Stomach smooth muscle (tissue), 2 donors: ENCODE measurements around the gene CD28.
"Not testable (repeated sequence)": the region's sequence is repeated elsewhere in the genome, so short reads cannot be mapped to it uniquely, and the experiment has no call there.

ENCODE experiments used
- H3K27ac ChIP-seq: one replicate; pipeline ENCODE4 v1.7.0; 2013; ENCODE audit warnings: mild to moderate bottlenecking, low read length, inconsistent platforms
- H3K27me3 ChIP-seq, 2 donors: one replicate each; pipeline ENCODE4 v1.7.0; 2013; ENCODE audit warnings: low read length in 2 of 2; ENCODE audit not compliant: insufficient read depth in 2 of 2, control insufficient read depth in 1 of 2
- H3K36me3 ChIP-seq, 2 donors: one replicate each; pipeline ENCODE4 v1.7.0; 2013; ENCODE audit warnings: low read length in 2 of 2; ENCODE audit not compliant: control insufficient read depth in 2 of 2, insufficient read depth in 2 of 2
- H3K4me1 ChIP-seq: one replicate; pipeline ENCODE4 v1.7.0; 2013; ENCODE audit warnings: low read length; ENCODE audit not compliant: control insufficient read depth, insufficient read depth
- H3K4me3 ChIP-seq, 2 donors: one replicate each; pipeline ENCODE4 v1.7.0; 2013; ENCODE audit warnings: low read length in 2 of 2
- H3K9ac ChIP-seq, 2 donors: one replicate each; pipeline ENCODE4 v1.7.0; 2013; ENCODE audit warnings: low read length in 2 of 2, mild to moderate bottlenecking in 1 of 2
- H3K9me3 ChIP-seq, 2 donors: one replicate each; pipeline ENCODE4 v1.7.0; 2013; ENCODE audit warnings: low read length in 2 of 2; ENCODE audit not compliant: control insufficient read depth in 2 of 2
- donor health status: healthy.
- donor health status: Pancreatic carcinoma.

Gene CD28

GRCh38 chr2:203785391-203786110 lies 79.1 kb downstream of the CD28 start:
- not testable (repeated sequence) for H3K27ac ChIP-seq, H3K9me3 ChIP-seq, H3K4me3 ChIP-seq, H3K9ac ChIP-seq, H3K27me3 ChIP-seq, H3K36me3 ChIP-seq
- peaks cover 14% of the 10 kb centered on the region for H3K4me1 ChIP-seq

GRCh38 chr2:203786549-203787351 lies 80.3 kb downstream of the CD28 start:
- no peaks in the 10 kb centered on the region for H3K9me3 ChIP-seq

GRCh38 chr2:203787979-203788378 lies 81.5 kb downstream of the CD28 start:
- Histone ChIP-seq H3K9ac (no peak overlapping the region), H3K27ac (no peak overlapping the region), H3K4me1 (peaks cover 8% of the 10 kb centered on the region), H3K27me3 (no peaks in the 10 kb centered on the region), H3K4me3 (no peak overlapping the region), H3K9me3 (no peaks in the 10 kb centered on the region), H3K36me3 (no peaks in the 10 kb centered on the region)

More at GRCh38 chr2:203786549-203787351, 80.3 kb downstream of the CD28 start:
- H3K27ac ChIP-seq = no peak overlapping the region
- H3K4me1 ChIP-seq = peaks cover 14% of the 10 kb centered on the region
- H3K27me3 ChIP-seq = no peaks in the 10 kb centered on the region
- H3K9ac ChIP-seq = no peak overlapping the region
- H3K4me3 ChIP-seq = no peak overlapping the region
- no peaks in the 10 kb centered on the region for H3K36me3 ChIP-seq
